ENCODE results near the gene SLC38A3. TPM values are rescaled to one million over a fixed set of nuclear protein-coding genes. Genes with fewer than 3 reads are reported as not detected.
"Not testable (repeated sequence)": the region's sequence is repeated elsewhere in the genome, so short reads cannot be mapped to it uniquely, and the experiment has no call there.

The SLC38A3 gene
- total RNA-seq, 1 donor from 2014 or later = 10.3 TPM

GRCh38 chr3:50221411-50222168 is 16.5 kb downstream of the SLC38A3 start:
- no peak for DNase-seq (ENCODE audit: missing footprints)
- ATAC-seq = no peak
- intact Hi-C loops (cut with DNase I) = no loop called here

- DNase-seq (ENCODE audit: missing footprints) (no peak), ATAC-seq (no peak)
- intact Hi-C loops (cut with DNase I) = no loop called here
These were observed 17.1 kb downstream of the SLC38A3 start for GRCh38 chr3:50222169-50222528.

- DNase-seq (ENCODE audit: missing footprints) = no peak
- intact Hi-C loops (cut with DNase I) = loop anchor here (2.0 kb wide), 1 partner anchor 104 kb away; no protein-coding TSS in a partner anchor
- no peak for ATAC-seq
These were observed 19.6 kb downstream of the SLC38A3 start for GRCh38 chr3:50224639-50225038.

GRCh38 chr3:50226888-50227389 is 21.9 kb downstream of the SLC38A3 start:
- peak; percentile 82 for DNase-seq (ENCODE audit: missing footprints)
- intact Hi-C loops (cut with DNase I) = loop anchor here (1.0 kb wide), 3 partner anchors 19 to 46 kb away; no protein-coding TSS in a partner anchor
- ATAC-seq = peak; percentile 16

GRCh38 chr3:50227390-50228183 is 22.5 kb downstream of the SLC38A3 start:
- peak; percentile 94 for ATAC-seq
- DNase-seq (ENCODE audit: missing footprints) = peak; percentile 97
- intact Hi-C loops (cut with DNase I) = loop anchor here (1.0 kb wide), 2 partner anchors 19 to 46 kb away; no protein-coding TSS in a partner anchor

- ATAC-seq; intact Hi-C loops (cut with DNase I); DNase-seq (ENCODE audit: missing footprints): not testable (repeated sequence)
These were observed 23.2 kb downstream of the SLC38A3 start for GRCh38 chr3:50228184-50228763.

GRCh38 chr3:50229490-50229889 is 24.4 kb downstream of the SLC38A3 start:
- DNase-seq (ENCODE audit: missing footprints) (no peak), ATAC-seq (no peak)
- intact Hi-C loops (cut with DNase I) = no loop called here

- intact Hi-C loops (cut with DNase I) = no loop called here
- DNase-seq (ENCODE audit: missing footprints) (no peak), ATAC-seq (no peak)
These were observed 25.2 kb downstream of the SLC38A3 start for GRCh38 chr3:50230104-50230793.

GRCh38 chr3:50230794-50231125 is 25.7 kb downstream of the SLC38A3 start:
- DNase-seq (ENCODE audit: missing footprints) (no peak), ATAC-seq (no peak)
- intact Hi-C loops (cut with DNase I) = no loop called here

- ATAC-seq (no peak), DNase-seq (ENCODE audit: missing footprints) (no peak)
- intact Hi-C loops (cut with DNase I) = no loop called here
These were observed 26.5 kb downstream of the SLC38A3 start for GRCh38 chr3:50231581-50231980.

- intact Hi-C loops (cut with DNase I) = no loop called here
- no peak for ATAC-seq
- no peak for DNase-seq (ENCODE audit: missing footprints)
These were observed 27.2 kb downstream of the SLC38A3 start for GRCh38 chr3:50232303-50232702.

- intact Hi-C loops (cut with DNase I) = no loop called here
- ATAC-seq = no peak
These were observed 28.1 kb downstream of the SLC38A3 start for GRCh38 chr3:50233176-50233575.

GRCh38 chr3:50235716-50236483 is 30.8 kb downstream of the SLC38A3 start, which contains the start of gene GNAI2:
GNAI2 (plus strand) TSS chr3:50236204; CDS start chr3:50236336, 132 bp downstream.
- intact Hi-C loops (cut with DNase I) = no loop called here
- peak; percentile 95 for ATAC-seq

More at GRCh38 chr3:50233176-50233575, 28.1 kb downstream of the SLC38A3 start:
- DNase-seq (ENCODE audit: missing footprints) = no peak

GRCh38 chr3:50236484-50237132 is 31.5 kb downstream of the SLC38A3 start:
- ATAC-seq (no peak), DNase-seq (ENCODE audit: missing footprints) (no peak)
- intact Hi-C loops (cut with DNase I) = no loop called here

More at GRCh38 chr3:50235716-50236483, 30.8 kb downstream of the SLC38A3 start, which contains the start of gene GNAI2:
- DNase-seq (ENCODE audit: missing footprints) = peak; percentile 99

GRCh38 chr3:50237133-50237651 is 32.1 kb downstream of the SLC38A3 start:
- intact Hi-C loops (cut with DNase I) = no loop called here
- ATAC-seq (no peak), DNase-seq (ENCODE audit: missing footprints) (peak; percentile 83)

GRCh38 chr3:50237754-50238548 is 32.9 kb downstream of the SLC38A3 start:
- DNase-seq (ENCODE audit: missing footprints) (peak; percentile 95), ATAC-seq (peak; percentile 44)
- intact Hi-C loops (cut with DNase I) = no loop called here
